ENCODE measurements around the gene PEAK1.

DNA sequence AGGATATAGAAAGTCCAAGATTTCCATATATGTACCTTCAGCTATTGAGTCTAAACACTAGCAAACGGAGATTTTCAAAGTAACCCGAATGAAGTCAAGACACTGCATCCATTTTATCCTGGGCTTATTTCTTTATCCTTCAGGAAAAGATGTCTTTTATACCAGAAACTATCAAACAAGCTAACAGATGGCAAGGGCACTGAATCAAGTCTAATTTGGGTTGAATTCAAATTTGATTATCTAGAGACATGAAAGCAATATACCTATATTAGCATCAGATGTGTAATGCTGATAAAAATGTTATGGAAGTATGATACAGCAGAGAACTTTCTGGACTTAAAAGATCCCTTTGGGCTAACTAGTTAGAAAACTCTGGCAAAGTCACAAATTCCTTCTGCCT, 210.7 kb downstream of the PEAK1 start:
- TF ChIP-seq, protein P1, sequence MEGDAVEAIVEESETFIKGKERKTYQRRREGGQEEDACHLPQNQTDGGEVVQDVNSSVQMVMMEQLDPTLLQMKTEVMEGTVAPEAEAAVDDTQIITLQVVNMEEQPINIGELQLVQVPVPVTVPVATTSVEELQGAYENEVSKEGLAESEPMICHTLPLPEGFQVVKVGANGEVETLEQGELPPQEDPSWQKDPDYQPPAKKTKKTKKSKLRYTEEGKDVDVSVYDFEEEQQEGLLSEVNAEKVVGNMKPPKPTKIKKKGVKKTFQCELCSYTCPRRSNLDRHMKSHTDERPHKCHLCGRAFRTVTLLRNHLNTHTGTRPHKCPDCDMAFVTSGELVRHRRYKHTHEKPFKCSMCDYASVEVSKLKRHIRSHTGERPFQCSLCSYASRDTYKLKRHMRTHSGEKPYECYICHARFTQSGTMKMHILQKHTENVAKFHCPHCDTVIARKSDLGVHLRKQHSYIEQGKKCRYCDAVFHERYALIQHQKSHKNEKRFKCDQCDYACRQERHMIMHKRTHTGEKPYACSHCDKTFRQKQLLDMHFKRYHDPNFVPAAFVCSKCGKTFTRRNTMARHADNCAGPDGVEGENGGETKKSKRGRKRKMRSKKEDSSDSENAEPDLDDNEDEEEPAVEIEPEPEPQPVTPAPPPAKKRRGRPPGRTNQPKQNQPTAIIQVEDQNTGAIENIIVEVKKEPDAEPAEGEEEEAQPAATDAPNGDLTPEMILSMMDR (conservative IDR thresholded peaks at IDR 0.05 in 1 of 2, IDR thresholded peaks at IDR 0.05 in 1 of 2; ENCODE audit: low read depth in 1 of 2, low read length in 2 of 2) = no peak
- no peak for TF ChIP-seq EZH2 (IDR thresholded peaks at IDR 0.05; ENCODE audit: low read length, missing control alignments)

Measured in fibroblast of lung (primary cell).